HG02763 (cell line): ENCODE measurements around the gene SLC51B.
"Not testable (repeated sequence)": the region's sequence is repeated elsewhere in the genome, so short reads cannot be mapped to it uniquely, and the experiment has no call there.

ENCODE experiments used
- ATAC-seq: cut with Tn5 transposase; IDR thresholded peaks from one replicate; pipeline ENCODE4 v1.9.1; 2021; ENCODE audit warnings: mild to moderate bottlenecking, moderate library complexity; ENCODE audit not compliant: unreplicated experiment

Gene SLC51B

GRCh38 chr15:65040461-65040860, 4.7 kb upstream of the SLC51B start:
- ATAC-seq: no peak

- no peak for ATAC-seq
Observed at GRCh38 chr15:65041787-65042186, 3.4 kb upstream of the SLC51B start.

GRCh38 chr15:65042776-65043327, 2.3 kb upstream of the SLC51B start:
- ATAC-seq: no peak

GRCh38 chr15:65044218-65044617, 969 bp upstream of the SLC51B start:
- ATAC-seq: not testable (repeated sequence)

GRCh38 chr15:65048241-65048640, 3.1 kb downstream of the SLC51B start:
- ATAC-seq: no peak

GRCh38 chr15:65049418-65049840, 4.2 kb downstream of the SLC51B start:
- peak; percentile 87 for ATAC-seq

- ATAC-seq: no peak
Observed at GRCh38 chr15:65050270-65050669, 5.1 kb downstream of the SLC51B start.

GRCh38 chr15:65051266-65051665, 6.1 kb downstream of the SLC51B start:
- ATAC-seq: no peak

GRCh38 chr15:65052956-65053355, 7.8 kb downstream of the SLC51B start:
- no peak for ATAC-seq

GRCh38 chr15:65054333-65055200, 9.4 kb downstream of the SLC51B start:
- ATAC-seq: no peak

- no peak for ATAC-seq
Observed at GRCh38 chr15:65055201-65055870, 10.1 kb downstream of the SLC51B start.

- no peak for ATAC-seq
Observed at GRCh38 chr15:65056106-65056505, 10.9 kb downstream of the SLC51B start.

- no peak for ATAC-seq
Observed at GRCh38 chr15:65056868-65057548, 11.8 kb downstream of the SLC51B start.

GRCh38 chr15:65057549-65057940, 12.4 kb downstream of the SLC51B start:
- no peak for ATAC-seq

GRCh38 chr15:65058394-65059368, 13.5 kb downstream of the SLC51B start:
- no peak for ATAC-seq

GRCh38 chr15:65059369-65059750, 14.2 kb downstream of the SLC51B start:
- no peak for ATAC-seq

- ATAC-seq: no peak
Observed at GRCh38 chr15:65059931-65060596, 14.9 kb downstream of the SLC51B start.

- no peak for ATAC-seq
Observed at GRCh38 chr15:65060641-65061397, 15.6 kb downstream of the SLC51B start.

GRCh38 chr15:65062061-65062460, 16.9 kb downstream of the SLC51B start:
- ATAC-seq: no peak
